HEK293T (cell line): ENCODE data around the gene BIRC3.

Experiments
- ARNT ChIP-seq: fragments of 450-650 bp; IDR thresholded peaks from 2 replicates; pipeline ENCODE4 v1.6.1; 2017; ENCODE audit warnings: mild to moderate bottlenecking
- FOXA1 ChIP-seq: fragments of 450-650 bp; IDR thresholded peaks from 2 replicates; pipeline ENCODE4 v1.6.1; 2016; ENCODE audit warnings: mild to moderate bottlenecking
- FOXK2 ChIP-seq: fragments of 450-650 bp; IDR thresholded peaks from 2 replicates; pipeline ENCODE4 v1.6.1; 2016; ENCODE audit warnings: mild to moderate bottlenecking
- FOXM1 ChIP-seq: fragments of 450-650 bp; IDR thresholded peaks from 2 replicates; pipeline ENCODE4 v1.6.1; 2017; ENCODE audit warnings: mild to moderate bottlenecking, borderline replicate concordance
- HDGF ChIP-seq: fragments of 450-650 bp; IDR thresholded peaks from 2 replicates; pipeline ENCODE4 v1.6.1; 2017; ENCODE audit warnings: antibody characterized with exemption, borderline replicate concordance
- L3MBTL2 ChIP-seq: fragments of 450-650 bp; conservative IDR thresholded peaks from 2 replicates; pipeline ENCODE4 v1.6.1; 2016; ENCODE audit warnings: mild to moderate bottlenecking
- PKNOX1 ChIP-seq: fragments of 450-650 bp; IDR thresholded peaks from 2 replicates; pipeline ENCODE4 v1.6.1; 2016
- TARDBP ChIP-seq: fragments of 450-650 bp; IDR thresholded peaks from 2 replicates; pipeline ENCODE4 v1.6.1; 2016
- ZNF384 ChIP-seq: fragments of 450-650 bp; IDR thresholded peaks from 2 replicates; pipeline ENCODE4 v1.6.1; 2016

- TF ChIP-seq FOXM1: no peak
- TF ChIP-seq FOXA1: no peak
- no peak for TF ChIP-seq L3MBTL2
- TF ChIP-seq TARDBP: no peak
- no peak for TF ChIP-seq ZNF384
- no peak for TF ChIP-seq FOXK2
- no peak for TF ChIP-seq HDGF
- no peak for TF ChIP-seq PKNOX1
- TF ChIP-seq ARNT: no peak
Observed at GRCh38 chr11:102269927-102270326, 47.4 kb upstream of the BIRC3 start.
